Bone marrow (tissue), 2 donors: Measurements from ENCODE around the gene VPS37C.
"Not testable (repeated sequence)": the region's sequence is repeated elsewhere in the genome, so short reads cannot be mapped to it uniquely, and the experiment has no call there.

ENCODE experiments used
- DNase-seq, 2 donors: peaks; one replicate each; lab custom pipeline; 2025; lab: John Stamatoyannopoulos, UW

Gene VPS37C

DNA sequence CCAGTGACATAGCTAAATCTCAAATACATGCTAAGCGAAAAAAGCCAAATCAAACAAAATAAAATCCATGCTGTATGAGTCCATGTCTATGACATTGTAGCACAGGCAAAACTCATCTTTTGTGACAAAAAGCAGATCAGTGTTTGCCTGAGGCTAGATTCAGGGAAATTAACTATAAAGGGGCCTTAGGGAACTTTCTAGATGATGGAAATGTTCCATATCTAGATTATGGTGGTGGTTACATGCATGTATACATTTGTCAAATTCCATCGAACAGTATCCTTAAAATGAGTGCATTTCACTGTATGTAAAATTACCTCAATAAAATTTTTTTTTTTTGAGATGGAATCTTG lies 44.1 kb downstream of the VPS37C start:
- DNase-seq = no peak

DNA sequence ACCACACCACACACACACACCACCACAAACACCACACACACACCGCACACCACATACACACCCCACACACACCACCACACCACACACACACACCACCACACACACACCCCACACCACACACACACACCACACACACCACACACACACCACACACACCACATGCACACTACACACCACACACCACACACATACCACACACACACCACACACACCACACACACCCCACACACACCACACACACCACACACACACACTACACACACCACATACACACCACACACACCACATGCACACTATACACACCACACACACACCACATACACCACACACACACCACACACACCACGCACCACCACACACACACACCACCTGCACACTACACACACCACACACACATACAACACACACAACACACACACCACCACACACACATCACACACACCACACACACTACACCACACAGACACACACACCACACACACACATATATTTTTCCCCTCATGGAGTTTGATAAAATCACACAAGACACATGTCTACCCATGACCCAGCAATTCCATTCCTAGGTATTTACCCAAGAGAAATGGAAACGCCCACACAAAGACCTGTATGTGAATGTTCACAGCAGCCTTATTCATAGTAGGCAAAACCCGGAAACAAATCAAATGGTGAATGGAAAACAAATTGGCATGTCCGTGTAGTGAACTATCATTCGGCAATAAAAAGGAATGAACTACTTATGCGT lies 44.6 kb downstream of the VPS37C start:
- no peak for DNase-seq

DNA sequence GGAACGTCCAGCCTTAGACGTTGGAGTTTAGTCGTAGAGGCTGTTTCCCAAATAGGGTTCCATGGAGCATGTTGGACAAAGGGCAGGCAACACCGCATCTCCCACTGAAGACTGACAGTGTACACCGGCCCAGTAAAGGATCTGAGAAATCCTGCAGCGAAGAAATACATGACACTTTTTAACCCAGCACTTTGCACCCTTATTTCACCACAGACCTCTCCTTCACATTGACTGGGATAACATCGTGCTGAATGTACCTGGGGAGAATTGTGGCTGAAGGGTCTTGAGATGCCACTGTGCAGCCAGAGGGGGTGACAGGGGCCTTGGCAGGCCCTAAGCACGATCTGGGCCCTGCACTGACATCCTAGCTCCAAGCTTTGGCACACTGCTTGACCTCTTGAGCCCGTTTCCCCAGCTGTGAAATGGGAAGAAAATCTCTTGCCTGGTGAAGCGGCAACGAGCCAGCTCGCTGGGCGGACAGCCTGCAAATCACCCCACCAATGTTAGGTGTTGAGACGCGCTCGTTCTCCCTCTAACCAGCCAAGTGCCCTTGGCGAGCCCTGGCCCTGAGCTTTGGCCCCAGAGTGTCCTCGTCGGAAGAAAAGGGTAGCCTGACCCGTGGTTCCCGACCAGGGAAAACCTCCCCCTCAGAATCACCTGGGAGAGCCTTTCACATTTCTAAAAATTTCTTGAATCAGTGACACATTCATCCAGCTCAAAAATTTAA lies 45.6 kb downstream of the VPS37C start:
- DNase-seq = no peak

DNA sequence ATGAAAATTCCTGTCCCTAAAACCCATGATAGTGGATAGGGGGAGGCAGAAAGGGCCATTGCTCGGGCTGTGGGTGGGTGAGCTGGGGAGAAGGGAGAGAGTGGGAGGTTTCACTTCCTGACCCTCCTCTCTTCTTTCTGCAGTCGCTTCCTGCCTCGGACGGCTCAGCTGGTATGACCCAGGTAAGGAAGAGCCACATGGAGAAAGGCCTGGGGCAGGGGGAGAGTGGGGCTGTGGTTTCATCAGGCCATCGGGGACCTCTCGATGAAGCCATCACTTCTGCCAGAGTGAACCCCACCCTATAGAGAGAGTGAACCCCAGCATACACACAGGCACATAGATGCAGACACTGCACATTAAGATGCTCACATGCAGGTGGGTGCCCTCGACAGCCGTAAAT lies 46.3 kb downstream of the VPS37C start:
- no peak for DNase-seq

DNA sequence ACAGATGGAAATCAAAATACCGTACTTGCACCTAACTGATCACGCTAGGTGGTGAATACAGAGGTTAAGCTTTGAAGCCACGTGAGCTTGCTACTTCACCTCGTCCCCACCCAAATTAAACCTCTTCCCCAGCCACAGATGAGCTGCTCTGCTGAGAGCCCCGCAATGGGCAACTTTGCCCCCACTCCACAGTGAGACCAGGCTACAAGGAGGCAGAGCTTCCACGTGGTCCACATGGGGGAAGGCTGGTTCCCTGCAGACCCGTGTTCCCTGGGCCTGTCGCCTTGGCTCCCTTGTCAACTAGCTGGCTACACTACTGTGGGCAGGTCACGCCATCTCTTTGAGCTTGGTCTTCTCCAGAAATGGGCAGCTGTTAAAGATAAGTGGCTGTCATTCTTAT lies 48.0 kb downstream of the VPS37C start:
- DNase-seq = no peak

DNA sequence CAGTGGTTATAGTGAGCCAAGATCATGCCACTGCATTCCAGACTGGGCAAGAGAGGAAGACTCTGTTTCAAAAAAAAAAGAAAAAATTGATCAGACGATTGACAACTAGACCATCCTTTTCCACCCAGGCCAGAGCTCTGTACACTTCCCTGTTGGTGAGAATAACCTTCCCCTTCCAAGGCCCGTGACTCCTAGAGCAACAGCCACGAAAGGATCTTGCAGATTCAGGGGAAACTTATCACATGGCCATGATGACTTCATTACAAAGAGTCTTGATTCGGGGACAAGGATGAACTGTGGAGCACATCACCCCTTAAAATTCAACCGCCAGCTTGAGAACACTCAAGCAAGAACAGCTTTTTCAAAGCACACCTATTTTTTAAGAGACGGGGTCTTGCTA lies 48.7 kb downstream of the VPS37C start:
- no peak for DNase-seq

DNA sequence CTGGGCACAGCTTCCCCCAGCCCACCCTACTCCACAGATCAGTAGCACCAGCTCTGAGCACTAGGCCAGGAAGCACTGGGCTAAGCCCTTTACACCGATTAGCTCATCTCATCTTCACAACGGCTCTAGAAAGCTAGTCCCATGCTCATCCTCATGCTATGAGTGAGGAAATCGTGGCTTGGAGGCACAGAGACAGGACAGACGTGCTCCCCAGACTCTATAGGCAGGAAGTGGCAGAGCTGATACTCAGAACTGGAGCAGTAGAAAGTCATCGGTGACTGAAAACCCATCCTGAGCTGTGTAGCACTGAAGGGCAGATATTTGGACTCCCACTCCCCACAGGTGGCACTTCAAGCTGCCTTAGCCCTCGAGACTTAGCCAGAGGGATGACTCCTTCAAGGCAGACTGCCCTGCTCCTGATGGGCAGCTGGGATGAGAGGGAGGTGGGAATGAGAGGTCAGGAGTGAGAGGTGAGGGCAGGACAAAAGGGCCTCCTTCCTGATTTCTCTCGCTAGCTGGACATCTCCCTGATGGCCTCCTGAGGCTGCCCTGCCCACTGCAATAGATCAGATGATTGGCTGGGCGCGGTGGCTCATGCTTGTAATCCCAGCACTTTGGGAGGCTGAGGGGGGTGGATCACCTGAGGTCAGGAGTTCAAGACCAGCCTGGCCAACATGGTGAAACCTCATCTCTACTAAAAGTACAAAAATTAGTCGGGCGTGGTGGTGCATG lies 49.3 kb downstream of the VPS37C start:
- no peak for DNase-seq

DNA sequence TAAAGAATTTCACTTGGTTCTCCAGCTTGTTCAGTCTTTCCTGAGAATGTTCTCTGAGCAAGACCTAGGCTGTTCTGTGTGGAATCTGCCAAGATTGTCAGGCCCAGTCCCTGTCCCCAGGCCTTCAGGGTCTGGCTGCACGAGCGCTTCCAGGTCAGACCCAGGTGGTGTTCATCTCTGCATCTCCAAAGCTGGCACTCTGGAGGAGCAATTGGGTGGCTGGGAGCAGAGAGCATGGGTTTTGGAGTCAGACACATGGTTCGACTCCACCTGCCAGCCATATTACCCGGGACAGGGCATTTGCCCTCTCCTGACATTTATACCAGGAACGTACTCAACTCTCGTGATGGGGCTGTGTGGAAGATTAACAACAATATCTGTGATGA lies 50.2 kb downstream of the VPS37C start:
- DNase-seq = no peak

DNA sequence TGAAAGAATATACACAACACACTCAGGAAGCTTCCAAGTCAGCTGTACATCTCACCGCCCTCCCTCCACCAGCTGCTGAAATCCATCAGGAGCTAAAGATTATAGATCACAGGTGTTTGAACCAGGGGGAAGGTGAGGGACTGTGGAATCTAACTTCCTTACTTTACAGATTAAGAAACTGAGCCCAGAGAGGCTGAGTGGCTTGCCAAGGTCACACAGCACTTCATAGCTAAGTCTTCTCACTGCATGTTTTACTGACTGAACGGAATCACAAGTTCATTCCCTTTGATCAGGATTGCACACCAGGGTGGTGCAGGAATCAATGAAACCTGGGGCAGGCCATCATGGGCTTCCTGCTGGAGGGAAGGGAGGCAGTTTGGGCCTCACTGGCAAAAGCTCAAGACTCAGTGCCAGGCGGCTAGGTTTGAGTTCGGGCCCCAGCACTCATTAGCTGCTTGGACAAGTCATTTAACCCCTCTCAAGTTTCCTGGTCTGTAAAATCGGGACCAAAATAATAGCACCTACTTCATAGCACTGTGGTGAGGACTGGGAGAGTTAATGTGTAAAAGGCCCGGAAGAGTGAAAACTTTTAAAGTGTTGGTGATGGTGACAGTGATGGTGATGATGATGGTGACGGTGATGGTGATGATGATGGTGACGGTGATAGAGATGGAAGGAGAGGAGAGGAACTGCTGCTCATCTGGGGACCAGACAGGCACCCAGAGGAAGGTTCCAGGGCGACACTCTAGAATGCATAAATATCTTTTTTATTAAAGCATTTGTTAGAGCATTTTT lies 50.8 kb downstream of the VPS37C start:
- no peak for DNase-seq

DNA sequence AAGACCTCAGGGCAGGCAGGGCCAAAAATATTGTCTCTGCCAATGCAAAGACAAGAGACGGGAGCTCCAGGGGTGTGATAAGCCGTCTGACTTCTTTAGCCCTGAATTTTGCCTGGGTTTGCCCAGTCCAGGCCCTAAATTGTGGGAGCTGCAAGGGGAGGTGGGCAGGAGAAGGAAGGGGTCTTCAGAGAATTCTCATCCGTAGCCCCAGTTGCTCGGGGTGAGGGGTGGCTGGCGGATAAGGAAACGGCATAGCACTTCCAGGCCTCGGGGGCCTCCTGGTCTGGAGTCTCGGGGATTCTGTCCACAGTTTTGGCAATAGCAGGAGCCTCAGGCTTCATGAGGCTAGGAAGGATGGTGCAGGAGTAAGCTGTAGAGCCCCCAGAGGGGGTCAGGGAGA lies 51.6 kb downstream of the VPS37C start:
- no peak for DNase-seq

DNA sequence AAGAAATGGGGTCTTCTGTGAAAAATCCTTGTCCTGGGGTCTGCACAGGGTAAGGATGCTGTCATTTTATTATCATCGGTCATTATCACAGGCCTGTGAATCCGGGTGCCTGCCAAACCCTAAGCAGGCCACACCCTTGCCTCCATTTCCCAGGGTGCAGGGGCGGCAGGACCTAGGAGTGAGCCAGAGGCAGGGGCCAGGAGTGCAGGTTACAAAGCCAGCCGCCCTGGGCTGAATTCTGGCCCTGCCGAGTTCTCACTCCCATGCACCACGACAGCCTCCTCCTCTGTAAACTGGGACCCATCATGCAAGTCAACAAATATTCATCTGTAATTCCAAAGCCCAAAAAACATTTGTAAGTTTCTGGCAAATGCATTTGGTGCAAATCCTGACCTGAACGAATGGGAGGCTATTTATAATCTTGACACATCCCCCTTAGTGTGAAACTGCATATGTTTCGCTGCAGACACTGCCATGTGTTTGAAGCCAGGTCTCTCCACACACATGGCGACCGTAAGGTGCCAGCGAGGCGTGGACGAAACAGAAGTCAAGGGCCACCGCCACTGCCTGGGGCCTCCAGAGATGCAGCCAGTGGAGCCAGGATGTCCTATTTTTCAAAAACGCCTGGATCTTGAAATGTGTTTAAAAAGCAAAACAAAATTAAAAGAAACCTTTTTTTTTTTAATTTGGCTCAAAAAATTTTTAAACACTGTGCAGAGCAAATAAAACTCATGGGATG lies 52.2 kb downstream of the VPS37C start:
- no peak for DNase-seq

DNA sequence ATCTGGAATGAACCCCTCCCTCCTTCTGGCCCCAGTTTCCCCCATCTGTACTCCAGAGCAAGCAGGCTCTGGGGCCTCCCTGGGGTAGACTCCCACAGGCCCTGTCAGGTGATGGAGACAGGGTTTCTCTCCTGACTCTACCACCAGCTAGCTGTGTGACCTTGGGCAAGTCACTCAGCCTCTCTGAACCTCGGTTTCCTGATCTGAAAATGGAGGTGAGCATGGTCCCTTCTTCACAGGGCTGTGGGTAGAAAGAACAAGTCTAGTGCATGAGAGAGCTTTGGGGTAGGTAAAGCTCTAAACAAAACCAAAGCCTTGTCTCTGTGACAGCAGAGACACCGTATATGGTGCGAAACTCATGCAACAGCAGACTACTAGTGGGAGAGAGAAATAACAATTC lies 53.3 kb downstream of the VPS37C start:
- no peak for DNase-seq

DNA sequence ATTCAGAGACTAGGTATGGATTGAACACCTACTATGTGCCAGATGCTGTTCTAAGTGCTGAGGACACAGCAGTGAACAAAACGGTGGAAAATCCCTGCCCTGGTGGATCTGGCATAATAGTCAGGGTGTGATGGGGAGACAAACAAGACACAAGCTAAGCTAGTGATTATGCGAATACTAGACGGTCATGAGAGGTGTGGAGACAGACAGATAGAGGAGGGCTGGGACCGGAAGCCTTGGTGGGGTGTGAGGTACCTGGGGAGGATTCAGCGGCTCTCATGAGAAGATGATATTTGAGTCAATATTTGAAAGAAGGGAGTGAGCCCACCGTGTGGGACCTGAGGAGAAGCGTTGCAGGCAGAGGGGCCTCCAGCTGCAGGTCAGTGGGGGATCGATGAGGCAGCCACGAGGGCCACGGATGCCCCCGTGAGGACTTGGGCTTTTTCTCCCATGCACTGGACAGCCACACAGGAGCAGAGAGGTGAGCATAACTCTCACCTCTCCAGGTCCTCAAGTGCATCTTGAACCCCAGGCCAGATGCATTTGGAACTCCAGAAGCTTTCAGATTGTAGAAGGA lies 54.2 kb downstream of the VPS37C start:
- no peak for DNase-seq

DNA sequence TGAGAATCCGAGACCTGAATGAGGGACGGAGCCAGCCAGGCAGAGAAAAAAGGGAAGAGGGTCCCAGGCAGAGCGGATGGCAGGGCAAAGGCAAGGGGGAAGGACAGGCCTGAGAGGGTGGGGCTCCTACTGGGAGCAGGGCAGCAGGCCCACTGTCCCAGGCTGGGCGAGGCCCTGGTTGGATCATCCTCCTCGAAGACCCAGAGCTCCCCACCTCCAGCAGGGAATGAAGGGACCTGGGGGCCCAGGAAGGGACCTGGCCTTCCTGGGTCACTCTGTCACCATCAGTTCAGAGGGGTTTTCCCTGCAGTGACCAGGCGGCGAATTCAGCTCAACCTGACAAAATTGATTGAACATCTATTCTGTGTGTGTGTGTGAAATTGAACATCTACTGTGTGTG lies 54.9 kb downstream of the VPS37C start:
- no peak for DNase-seq

DNA sequence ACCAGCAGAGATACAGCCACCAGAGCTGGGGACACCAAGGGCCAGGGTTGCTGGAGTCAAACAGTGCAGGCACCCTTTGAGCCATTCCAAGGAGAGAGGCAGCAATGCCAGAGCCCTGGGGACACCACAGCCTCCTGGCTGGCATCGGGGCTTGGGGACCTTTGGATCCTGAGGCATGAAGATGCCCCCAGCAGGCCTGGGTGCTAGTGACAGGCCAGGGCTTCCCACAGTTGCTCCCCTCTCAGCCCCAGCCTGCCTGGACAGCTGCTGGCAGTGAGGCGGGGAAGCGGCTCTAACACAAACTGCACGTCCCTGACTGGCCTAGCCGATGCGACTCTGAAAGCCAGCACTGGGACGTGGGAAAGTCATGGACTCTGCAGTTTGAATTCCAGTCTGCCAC lies 56.3 kb downstream of the VPS37C start:
- no peak for DNase-seq

DNA sequence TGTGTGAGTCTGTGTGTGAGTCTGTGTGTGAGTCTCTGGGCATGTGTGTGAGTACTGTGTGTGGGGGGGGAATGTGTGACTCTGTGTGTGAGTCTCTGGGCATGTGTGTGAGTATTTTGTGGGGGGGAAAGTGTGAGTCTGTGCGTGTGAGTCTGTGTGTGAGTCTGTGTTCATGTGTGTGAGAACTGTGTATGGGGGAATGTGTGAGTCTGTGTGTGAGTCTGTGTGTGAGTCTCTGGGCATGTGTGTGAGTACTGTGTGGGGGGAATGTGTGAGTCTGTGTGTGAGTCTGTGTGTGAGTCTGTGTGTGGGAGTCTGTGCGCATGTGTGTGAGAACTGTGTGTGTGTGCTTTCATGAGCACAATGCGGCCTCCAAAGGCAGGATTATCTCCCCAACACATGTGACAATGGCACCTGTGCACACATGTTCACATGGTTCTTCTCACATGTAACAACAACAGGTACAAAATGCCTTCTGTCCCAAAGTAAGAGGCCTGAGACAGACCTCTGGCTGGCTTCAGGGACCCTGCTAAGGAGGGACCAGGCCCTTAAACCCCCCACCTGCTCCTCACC lies 57.3 kb downstream of the VPS37C start:
- no peak for DNase-seq

DNA sequence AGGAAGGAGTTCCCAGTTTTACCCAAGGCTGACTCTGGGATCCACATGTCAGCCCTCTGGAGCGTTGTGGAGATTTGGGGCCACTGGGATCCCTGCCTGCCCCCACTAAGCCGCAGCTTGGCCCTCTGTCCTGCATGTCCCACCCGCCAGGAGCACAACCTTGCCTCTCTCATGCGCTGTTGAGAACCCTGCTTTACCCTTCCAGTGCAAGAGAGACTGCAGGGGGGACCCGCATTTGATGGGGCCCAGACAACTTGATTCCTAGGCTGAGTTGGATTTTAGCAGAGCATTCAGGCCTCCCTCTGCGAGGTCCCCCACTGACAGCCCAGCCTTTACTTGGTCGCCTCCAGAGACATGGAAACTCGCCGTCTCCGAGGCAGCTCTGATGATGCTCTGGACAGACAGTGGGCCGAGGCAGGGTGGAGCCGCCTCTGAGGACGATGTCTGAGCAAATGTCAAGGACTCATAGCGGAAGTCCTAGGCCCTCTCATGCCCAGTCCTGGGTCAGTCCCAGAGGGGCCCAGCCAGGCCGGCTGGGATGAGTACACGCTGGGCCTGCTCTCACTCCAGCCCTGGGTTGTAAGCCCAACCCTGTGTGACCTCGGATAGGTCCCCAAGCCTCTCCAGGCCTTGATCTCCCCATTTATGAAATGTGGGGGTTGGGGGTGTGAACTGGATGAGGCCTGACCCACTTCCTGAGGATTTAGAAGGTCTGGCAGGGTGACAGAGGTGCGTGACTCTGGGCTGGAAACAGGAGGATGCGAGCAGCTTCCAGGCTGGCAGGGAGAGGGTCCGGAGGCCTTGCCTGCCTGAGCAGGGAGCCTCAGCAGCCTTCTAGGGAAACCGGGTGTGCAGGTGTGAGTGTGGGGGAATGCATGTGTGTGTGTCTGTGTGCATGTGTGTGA lies 58.3 kb downstream of the VPS37C start:
- no peak for DNase-seq

DNA sequence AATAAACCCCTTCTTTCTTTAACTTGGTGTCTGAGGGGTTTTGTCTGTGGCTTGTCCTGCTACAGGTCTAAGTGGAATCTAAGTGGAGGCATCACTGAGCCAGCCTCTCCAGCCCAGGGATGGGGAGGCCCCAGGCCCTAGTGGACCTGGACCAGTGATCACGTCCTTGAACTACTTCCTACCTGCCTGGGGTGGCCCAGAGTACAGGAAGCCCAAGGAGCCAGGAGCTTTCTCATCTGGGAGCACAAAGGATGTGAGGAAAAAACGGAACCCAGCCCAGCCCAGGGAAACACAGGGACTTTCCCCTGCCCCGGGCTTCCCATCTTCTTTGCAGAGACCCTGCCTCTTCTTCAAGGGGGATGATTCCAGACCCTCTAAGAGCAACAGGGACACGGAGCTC lies 62.4 kb downstream of the VPS37C start:
- no peak for DNase-seq

DNA sequence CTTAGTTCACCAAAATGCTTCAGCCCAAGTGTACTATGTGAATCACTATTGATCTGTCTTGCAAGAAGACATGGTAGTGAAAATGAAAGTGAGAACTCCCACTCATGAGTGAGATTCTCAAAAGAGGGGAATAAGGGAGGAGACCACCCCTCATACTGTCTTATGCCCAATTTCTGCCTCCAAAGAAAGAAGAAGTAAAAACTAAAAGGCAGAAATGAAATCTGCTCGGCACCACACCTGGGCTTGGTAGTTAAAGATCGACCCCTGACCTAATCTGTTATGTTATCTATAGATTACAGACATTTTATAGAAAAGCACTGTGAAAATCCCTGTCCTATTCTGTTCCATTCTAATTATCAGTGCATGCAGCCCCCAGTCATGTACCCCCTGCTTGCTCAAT lies 63.0 kb downstream of the VPS37C start:
- not testable (repeated sequence) for DNase-seq

DNA sequence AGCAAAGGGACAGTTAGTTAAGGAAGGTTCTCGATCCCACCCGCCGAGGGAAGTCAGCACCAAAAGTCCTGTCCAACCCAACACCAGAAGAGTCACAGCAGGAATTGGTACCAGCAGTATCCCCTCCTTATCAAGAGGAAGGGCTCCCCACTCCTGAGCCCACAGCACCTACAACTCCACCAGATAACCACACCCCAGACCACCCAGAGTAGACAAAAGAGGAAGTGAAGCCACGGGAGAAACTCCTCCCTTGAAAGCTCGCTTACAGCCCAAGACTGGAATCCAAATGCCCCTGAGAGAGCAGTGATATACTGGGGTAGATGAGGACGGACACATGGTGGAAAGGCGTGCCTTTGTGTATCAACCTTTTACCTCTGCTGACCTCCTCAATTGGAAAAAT lies 66.2 kb downstream of the VPS37C start:
- DNase-seq = no peak
